Measurements from ENCODE around the gene TMEM229B. TPM values are rescaled to one million over a fixed set of nuclear protein-coding genes. Genes with fewer than 3 reads are reported as not detected.

The TMEM229B gene
- total RNA-seq, 1 donor from 2014 or later: 0.26 TPM

GRCh38 chr14:67519406-67519805 is 30.9 kb upstream of the TMEM229B start:
- FAIRE-seq (no peak), DNase-seq (ENCODE audit: low read depth) (no peak)
- TF ChIP-seq CTCF (IDR thresholded peaks at IDR 0.05; ENCODE audit: insufficient read depth, low read length, severe bottlenecking): no peak
- Histone ChIP-seq H3K27me3 (ENCODE audit: control insufficient read depth, insufficient read depth, low read length) (no peaks in the 10 kb centered on the region), H3K4me3 (ENCODE audit: low read depth, low read length) (no peak overlapping the region), H3K36me3 (ENCODE audit: control insufficient read depth, insufficient read depth, low read length) (no peaks in the 10 kb centered on the region)

- no peak for FAIRE-seq
- no peaks in the 10 kb centered on the region for H3K27me3 ChIP-seq (ENCODE audit: control insufficient read depth, insufficient read depth, low read length)
Observed at GRCh38 chr14:67517083-67517482, 28.6 kb upstream of the TMEM229B start.

DNA sequence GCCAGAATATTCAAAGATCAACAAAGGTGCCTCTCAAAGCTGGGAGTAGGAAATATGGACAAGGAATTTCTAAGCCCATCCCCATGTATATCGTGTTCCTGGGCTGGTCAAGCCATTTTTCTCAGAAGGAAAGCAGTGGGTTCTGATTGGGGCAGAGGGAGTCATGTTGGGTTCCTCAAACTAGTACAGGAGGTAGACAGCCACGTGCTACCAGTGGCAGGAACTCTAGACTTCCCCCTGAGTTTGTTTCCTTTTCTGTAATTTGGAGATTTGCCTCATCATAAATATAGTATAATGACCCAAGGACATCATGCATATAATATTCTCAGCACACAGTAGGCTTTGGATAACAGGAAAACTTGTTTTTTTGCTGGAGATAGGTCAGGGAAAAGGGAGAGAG is 28.2 kb upstream of the TMEM229B start:
- no peak overlapping the region for H3K4me3 ChIP-seq (ENCODE audit: low read depth, low read length)
- DNase-seq (ENCODE audit: low read depth): no peak
- TF ChIP-seq CTCF (IDR thresholded peaks at IDR 0.05; ENCODE audit: insufficient read depth, low read length, severe bottlenecking): no peak
- H3K27me3 ChIP-seq (ENCODE audit: control insufficient read depth, insufficient read depth, low read length): no peaks in the 10 kb centered on the region
- no peaks in the 10 kb centered on the region for H3K36me3 ChIP-seq (ENCODE audit: control insufficient read depth, insufficient read depth, low read length)
- no peak for FAIRE-seq

More at GRCh38 chr14:67517083-67517482, 28.6 kb upstream of the TMEM229B start:
- peak; percentile 24 for DNase-seq (ENCODE audit: low read depth)
- TF ChIP-seq CTCF (IDR thresholded peaks at IDR 0.05; ENCODE audit: insufficient read depth, low read length, severe bottlenecking): peak; percentile 16
- Histone ChIP-seq H3K4me3 (ENCODE audit: low read depth, low read length) (no peak overlapping the region), H3K36me3 (ENCODE audit: control insufficient read depth, insufficient read depth, low read length) (no peaks in the 10 kb centered on the region)

GRCh38 chr14:67515386-67516079 is 27.0 kb upstream of the TMEM229B start:
- H3K4me3 ChIP-seq (ENCODE audit: low read depth, low read length): peak overlapping the region; percentile 62
- no peaks in the 10 kb centered on the region for H3K27me3 ChIP-seq (ENCODE audit: control insufficient read depth, insufficient read depth, low read length)
- FAIRE-seq (no peak), DNase-seq (ENCODE audit: low read depth) (no peak)
- no peak for TF ChIP-seq CTCF (IDR thresholded peaks at IDR 0.05; ENCODE audit: insufficient read depth, low read length, severe bottlenecking)
- no peaks in the 10 kb centered on the region for H3K36me3 ChIP-seq (ENCODE audit: control insufficient read depth, insufficient read depth, low read length)

DNA sequence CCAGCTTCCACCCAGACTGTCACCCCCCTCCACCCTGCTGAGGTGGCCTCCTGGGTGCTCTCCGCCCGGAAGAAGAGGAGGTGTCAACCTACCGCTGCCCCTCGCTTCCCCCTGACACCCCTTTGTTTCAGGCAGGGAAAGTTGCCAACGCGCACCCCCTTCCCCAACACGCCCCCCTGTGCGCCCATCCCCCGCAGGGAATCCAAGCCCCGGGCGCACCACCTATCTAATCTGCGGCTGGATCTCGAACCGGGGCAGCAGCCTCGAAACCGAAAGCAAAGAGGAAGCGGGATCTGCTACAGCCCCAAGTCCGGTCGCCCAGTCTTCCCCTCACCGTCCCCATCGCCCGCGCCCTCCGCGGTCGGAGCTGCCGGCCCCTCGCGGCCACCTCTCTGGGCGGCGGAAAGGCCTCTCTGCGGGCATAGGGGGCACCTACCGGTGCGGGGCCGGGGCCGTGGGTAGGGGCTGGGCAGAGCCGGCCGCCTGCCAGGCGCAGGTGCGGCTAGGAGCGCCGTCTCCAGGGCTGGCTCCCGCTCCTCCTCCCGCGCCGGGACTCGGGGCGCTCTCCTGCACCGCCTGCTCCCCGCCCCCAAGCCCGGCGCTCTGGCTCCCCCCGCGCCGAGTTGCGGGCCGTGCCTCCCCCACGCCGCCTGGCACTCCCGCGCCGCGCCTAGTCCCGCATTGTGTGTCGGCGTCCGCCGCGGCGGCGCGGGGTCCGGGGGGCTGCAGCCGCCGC is 26.3 kb upstream of the TMEM229B start:
- H3K27me3 ChIP-seq (ENCODE audit: control insufficient read depth, insufficient read depth, low read length): no peaks in the 10 kb centered on the region
- H3K36me3 ChIP-seq (ENCODE audit: control insufficient read depth, insufficient read depth, low read length): no peaks in the 10 kb centered on the region
- H3K4me3 ChIP-seq (ENCODE audit: low read depth, low read length): peak overlapping the region; percentile 62
- DNase-seq (ENCODE audit: low read depth): no peak
- TF ChIP-seq CTCF (IDR thresholded peaks at IDR 0.05; ENCODE audit: insufficient read depth, low read length, severe bottlenecking): no peak
- FAIRE-seq: no peak
